HG02973 (cell line): ENCODE data around the gene WNT7A.
"Not testable (repeated sequence)": the region's sequence is repeated elsewhere in the genome, so short reads cannot be mapped to it uniquely, and the experiment has no call there.

ENCODE experiments used
- ATAC-seq: cut with Tn5 transposase; IDR thresholded peaks from one replicate; pipeline ENCODE4 v1.9.1; 2021; ENCODE audit warnings: moderate library complexity; ENCODE audit not compliant: unreplicated experiment

The WNT7A gene

DNA sequence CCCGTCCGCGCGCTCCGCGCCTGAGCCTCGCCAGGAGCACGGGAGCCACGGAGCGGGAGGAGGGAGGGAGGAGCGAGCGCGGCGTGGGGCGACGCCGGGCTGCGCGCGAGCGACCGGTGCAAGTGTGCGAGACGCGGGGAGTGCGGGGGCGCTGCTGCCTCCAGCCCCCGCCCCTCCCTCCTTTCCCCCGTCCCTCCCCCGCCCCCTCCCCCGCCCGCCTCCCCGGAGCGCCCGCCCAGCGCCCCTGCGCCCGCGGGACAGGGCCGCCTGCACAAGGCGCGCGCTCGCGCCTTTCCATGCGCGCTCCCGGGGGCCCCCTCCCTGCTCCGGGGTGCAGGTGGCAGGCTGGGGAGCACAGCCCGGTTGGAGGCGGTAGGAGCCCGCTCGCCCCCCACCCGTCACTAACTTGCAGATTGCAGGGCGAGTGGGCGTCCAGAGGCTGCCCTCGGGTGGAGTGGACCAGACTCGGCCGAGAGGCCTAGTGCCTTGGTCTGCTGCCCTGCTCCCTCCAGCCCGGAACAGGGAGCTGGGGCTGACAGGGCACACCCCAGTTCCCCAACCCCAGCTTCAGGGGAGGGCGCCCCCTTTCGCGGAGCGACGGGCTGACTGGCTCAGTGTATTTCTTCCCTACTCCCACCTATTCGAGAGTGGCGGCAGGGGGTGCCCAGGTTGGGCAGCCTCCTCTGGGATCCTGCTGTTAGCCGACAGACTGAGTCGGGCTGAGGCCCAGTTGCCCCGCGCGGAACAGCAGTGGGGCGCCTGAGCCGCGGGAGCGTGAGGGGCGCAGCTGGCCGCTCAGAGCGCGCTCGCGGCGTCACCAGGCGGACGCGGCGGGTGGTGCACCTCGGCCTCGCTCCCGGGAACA, at the start of gene WNT7A:
WNT7A (minus strand) TSS at position 126 of the 865 bp plus-strand sequence. CDS start 255 bp downstream, outside the sequence.
- ATAC-seq: no peak

GRCh38 chr3:13928741-13929140, 48.9 kb upstream of the WNT7A start:
- ATAC-seq: not testable (repeated sequence)

GRCh38 chr3:13927295-13927694, 47.4 kb upstream of the WNT7A start:
- no peak for ATAC-seq

GRCh38 chr3:13916375-13916774, 36.5 kb upstream of the WNT7A start:
- ATAC-seq: no peak

DNA sequence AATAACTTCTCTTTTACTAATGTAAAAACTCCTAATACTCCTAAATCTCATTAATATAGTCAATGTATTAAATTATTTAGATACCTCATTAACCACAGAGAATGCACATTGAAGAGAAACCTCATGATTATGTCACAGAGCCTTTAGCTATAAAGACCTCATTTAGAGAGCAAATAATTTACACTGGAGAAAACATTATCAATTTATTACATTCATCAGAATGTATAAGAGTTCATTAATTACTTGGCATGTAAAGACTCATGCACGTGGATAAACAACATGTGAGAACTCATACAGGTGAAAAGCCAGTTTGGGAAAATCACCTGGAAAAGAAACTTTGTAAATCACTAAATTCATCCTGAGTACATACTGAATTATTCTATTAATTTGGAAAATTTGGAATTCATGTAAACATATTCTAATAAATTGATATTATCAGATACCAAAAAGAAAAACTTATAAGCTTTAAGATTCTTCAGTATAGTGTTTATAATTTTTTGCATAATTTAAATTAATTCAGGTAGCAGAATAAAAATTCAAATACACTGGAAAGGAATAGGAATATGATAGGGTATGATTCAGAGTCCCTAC, 22.9 kb upstream of the WNT7A start:
- ATAC-seq: no peak

- ATAC-seq: no peak
Measured at GRCh38 chr3:13901935-13902584, 22.2 kb upstream of the WNT7A start.

DNA sequence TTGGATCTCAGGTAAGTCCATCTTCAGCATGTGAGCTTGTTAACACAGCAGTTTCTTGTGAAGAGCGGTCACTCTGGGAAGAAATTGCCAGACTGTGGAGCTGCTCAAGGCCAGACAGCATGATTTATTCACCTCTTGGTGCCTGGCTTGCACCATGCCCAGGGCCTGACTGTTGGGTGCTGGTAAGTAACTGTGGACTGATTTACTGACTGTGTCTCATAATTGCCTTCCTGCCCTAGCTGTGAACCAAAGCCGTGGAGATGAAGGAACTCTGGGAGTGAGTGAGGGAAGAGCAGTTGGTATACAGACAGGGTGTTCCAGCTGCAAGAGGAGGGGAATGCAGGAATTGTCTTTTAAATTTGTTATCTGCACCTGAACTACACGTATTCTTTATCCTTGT, 18.5 kb upstream of the WNT7A start:
- ATAC-seq: no peak

DNA sequence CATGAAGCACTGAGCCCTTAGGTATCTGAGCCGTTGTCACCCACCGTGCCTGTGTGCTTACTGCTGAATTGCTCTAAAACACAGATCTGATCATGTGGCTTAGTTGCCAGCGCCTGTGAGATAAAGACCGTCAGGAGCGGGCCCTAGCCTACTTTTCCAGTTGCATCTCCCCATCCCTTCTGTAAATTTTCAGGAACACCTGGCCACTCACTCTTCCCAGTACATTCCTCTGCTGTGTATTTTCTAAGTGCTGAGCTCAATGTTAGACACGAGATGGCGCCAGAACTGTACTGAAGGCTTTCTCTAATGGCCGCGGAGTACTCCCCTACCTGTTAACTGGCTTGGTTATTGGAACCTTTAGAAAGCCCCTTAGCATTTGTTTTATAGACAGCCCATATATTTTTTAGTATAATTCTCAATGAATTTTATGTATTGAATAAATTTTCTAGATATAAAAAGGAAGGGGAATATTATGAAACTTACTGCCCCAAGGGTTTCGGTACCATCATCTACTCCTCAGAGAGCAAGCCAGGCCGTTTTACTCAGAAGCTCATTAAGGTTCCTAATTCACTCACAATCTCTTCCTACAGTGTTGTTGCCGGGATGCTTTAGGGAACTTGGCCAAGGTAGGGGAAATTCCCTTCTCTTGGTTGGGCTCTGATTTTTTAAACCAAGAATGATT, 16.7 kb upstream of the WNT7A start:
- ATAC-seq: no peak

DNA sequence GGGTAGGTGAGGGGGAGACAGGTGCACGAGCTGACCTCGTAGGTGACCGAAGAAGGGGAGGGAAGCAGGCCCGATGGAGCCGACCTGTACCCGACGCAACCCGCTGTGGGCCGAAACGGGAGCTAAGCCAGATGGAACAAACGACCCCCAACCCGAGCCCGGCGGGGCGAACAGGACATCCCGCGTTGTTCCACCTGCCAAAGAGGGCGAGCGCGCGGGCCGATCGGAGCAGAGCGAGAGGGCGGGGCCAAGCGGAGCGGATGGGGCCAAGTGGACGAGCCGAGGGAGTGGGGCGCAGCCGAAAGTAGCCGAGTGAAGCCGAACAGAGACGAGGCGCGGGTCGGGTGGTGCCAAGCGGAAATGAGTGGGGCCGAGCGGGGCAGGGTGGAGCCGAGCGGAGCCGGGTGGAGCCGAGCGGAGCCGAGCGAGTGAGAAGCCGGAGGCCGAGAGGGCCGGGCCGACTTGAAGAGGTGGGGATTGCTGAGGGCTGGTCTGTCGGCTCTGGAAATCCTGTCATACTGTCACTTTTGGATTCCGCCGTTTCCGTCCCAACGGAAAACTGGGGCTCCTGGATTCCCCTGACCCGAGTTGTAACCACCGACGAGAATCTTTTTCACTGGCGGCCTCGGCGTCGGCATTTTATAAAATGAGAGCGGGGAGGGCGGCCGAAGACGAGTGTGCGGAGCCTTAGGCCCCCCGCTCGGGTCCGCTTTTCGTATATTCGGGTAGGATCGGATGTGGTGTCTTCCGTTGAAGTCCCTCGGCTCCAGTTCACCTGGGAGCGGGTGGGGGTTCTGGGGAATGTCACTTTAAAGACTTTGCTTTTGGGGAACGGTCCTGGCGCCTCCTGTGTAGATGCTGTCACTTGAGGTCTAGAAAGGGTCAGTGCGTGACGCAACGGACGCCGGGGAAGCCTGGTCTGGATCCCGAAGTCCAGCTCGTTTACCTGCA, 15.6 kb upstream of the WNT7A start:
- peak; percentile 97 for ATAC-seq

DNA sequence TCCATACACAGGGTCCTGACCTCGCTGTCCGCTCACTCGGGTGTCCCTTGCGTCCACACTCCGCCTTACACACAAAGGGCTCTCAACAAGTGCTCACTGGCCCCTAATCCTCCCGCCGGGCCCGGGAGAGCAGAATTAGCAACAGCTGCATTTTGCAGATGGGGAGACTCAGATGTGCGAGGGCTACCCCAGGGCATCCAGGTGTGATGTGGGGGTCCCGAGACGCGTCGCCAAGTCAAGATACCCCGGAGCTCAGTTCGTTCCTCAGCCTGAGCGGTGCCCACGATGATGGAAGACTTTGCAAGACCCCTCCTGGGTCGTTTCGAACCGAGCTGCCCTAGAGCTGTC, 14.9 kb upstream of the WNT7A start:
- no peak for ATAC-seq

DNA sequence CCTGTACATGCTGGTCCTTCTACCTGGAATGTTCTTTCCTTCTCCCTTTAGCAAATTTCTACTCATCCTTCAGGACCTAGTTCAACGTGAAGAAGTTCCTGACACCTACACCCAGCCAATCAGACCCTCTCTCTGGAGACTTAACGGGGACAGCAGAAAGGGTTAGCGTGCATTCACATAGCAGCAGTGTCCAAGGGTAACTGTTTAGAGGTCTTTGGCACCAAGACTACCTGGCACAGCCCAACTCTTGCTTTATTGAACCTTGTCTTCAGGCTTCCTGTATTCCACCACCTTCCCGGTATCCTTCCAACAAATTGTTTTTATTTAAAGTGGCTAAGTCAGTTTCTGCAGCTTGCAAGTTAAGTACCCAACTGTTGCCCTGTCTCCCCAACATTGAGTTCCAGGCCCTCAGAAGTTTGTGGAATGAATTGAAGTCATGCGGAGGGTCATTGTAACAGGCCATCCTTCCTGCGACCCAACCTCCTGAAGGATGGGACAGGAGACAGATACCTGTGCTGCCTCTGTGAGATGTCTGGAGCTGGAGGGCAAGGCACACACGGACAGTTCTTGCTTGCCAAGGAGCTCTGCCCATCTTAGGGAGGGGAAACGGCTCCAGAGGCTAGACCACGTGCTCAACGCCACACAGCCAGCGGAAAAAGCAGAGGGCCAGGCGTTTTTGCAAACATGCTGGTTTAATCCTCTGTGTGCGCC, 14.4 kb upstream of the WNT7A start:
- ATAC-seq: no peak

GRCh38 chr3:13892304-13892703, 12.4 kb upstream of the WNT7A start:
- ATAC-seq: no peak

DNA sequence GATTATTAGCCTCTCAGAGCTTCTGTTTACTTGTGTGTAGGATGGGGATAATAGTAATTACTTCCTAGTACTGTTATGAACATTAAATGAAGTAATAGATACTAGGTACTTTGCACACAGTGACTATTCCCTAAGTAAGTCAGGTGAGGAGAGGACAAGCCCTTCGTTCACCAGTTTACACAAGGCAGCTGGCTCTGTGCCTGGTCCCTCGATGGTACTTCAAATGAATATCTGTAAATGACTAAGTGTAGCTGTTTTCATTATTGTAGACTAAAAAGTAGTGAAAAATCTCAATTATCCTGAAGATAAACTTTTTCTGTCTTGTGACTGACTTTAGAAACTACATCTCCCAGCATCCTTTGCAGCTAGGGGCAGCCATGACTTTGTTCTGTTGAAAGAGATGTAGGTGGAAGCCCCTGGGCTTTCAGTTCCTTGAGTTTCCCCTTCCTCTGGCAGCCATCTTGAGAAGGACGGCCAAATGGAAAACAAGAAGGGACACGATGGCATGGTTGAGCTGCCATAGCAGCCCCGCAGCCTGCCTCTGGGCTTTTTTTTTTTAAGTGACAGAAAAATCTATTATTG, 11.7 kb upstream of the WNT7A start:
- ATAC-seq: no peak

DNA sequence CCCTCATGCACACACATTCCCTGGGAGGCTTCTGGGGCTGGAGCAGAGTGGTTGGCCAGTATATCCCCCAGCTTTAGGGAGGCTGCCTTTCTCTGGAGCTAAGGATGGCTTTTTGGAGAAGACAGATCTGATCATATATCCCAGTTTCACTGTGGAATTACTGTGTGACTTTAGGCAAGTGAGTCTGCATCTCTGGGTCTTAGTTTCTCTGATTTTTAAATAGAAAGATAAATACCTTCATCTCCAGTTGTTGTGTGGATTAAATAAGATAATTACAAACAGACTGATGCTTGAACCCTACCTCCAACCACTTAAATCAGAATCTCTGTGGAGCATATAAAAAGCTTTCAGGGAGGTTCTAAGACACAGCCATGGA, 11.1 kb upstream of the WNT7A start:
- ATAC-seq: no peak

DNA sequence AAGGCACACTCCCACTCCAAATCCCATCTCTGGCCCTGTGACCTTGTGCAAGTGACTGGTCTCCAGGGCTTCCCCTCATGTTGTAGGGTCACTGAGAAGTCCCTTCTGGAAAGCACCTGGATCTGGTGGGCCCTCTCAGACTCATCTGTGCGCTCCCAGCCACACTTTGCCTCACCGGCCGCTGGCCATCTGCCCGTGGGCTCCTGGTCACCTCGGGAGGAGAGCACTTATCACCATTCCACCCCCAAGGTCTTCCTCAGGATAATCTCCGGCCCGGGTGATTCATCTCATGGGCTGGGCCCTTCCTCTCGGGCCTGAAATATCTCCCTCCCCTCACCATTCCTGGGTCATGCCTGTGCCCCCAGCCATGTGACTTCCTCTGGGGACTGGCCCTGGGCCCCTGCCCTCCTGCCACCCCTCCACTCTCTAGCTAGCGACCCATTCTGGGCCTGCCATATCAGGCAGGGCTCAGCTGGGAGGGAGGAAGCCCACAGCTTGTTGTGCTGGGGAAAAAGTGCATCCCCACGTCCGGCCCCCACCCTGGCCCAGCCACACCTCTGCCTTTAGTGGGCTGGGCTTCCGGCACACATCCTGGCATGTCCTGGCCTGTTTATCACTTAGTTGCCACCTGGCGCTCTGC, 10.6 kb upstream of the WNT7A start:
- ATAC-seq: no peak

- ATAC-seq: no peak
Measured at GRCh38 chr3:13888576-13888975, 8.7 kb upstream of the WNT7A start.

DNA sequence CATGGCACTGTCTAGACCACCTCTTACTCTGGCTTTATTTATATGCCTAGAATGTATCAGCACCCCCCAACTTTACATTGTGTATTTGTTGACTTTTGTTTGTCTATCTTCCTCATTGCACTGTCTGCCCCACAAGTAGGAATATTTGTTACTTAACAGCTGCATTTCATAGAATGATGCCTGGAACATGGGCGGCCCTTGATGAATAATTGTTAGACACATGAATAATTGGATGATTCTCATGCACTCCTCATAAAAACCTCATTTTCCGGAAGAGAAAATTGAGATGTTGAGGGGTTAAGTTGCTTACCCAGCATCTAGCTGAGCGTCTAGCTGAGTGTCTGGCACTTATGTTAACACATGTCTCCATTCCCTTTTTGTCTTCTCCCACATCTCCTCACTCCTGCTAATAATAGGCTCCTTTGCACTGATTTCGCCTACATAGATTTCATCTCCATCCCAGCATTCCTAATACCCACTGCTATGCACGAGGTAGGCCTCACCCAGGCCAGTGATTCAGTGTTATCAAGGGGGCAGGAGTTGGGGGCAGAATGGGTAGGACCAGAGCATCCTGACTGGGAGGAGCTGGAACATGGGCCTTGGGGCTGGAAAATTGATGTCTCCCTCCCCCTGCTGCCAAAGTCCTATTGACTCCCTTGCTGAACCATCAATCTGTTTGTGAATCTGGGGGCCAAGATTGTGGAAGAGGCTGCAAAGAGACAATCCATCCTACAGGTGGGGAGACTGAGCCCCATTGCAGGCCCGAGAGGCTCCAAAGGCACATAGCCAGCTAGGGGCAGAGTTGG, 7.8 kb upstream of the WNT7A start:
- ATAC-seq: no peak

- ATAC-seq: no peak
Measured at GRCh38 chr3:13886593-13887129, 6.8 kb upstream of the WNT7A start.
